HG03520 (cell line): ENCODE results near the gene PDE6A.

Experiments used
- ATAC-seq: cut with Tn5 transposase; IDR thresholded peaks from one replicate; pipeline ENCODE4 v1.9.1; 2021; ENCODE audit warnings: mild to moderate bottlenecking, moderate library complexity; ENCODE audit not compliant: unreplicated experiment

The PDE6A gene

DNA sequence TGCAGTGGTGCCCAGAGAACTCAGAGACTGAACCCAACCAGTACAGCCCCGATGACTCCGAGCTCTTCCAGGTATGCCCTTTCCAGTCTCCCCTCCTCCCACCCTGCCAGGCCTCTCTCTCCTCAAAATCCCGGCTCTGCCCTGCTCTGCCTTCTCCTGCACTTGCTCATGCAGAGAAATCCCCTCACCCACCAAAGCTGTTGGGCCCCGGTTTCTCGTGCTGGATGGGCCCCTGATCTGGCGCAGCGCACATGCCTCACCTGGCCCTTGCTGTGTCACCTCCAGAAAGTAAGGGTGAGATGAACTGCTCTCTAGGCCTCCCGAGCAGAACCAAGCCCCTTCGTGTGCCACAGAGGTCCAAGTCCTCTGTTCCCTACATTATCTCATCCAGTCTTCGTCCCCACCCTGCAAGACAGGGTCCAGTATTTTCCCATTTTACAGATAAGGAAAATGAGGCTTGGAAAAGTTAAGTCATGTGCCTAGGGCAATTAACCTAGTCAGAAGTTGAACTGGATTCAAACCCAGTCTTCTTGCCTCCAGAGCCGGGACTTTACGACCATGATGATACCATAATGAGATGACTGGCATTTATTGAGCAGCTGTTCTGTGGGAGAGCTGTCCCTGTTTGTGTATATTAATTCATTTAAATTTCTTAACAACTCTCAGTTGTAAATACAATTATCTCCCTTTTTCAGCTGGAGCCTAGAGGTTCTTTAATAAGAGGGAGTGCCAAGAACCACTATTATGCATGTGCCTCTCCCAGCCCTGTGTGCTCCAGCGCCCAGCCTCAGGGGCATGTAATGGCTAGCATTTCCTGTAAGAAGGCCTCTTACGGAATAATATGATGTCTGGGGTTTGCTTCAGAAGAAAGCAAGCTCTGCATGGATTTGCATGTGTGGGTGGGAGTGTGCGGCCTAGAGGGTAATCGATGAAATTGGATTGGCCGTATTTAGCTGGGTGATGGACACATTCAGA, 123.8 kb downstream of the PDE6A start:
- no peak for ATAC-seq

- ATAC-seq = no peak
Measured at GRCh38 chr5:149820012-149820411, 124.6 kb downstream of the PDE6A start.

- no peak for ATAC-seq
Measured at GRCh38 chr5:149818116-149818515, 126.5 kb downstream of the PDE6A start.

DNA sequence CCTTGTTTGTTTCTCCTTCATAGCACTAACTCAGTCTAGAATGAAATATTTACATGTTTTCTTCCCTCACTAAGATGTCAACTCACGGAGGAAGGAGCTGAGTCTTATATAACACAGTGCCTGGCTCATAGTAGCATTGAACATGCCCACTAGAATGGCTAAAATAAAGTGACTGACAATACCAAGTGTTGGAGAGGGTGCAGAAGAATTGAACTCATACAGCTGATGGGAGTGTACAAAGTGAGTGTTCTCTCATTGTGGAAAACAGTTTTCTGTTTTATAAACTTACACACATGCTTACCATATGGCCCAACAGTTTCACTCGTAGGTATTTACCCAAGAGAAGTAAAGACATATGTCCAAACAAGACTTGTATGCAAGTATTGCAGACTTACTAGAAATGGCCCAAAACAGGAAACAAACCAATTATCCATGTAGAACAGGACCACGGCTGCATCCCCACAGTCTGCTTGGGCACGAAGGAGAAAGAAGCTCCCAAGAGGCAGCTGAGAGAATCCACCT, 127.0 kb downstream of the PDE6A start:
- ATAC-seq = no peak

- ATAC-seq = no peak
Measured at GRCh38 chr5:149816661-149817060, 127.9 kb downstream of the PDE6A start.

GRCh38 chr5:149811453-149811852, 133.1 kb downstream of the PDE6A start:
- ATAC-seq = no peak

GRCh38 chr5:149810856-149811255, 133.7 kb downstream of the PDE6A start:
- ATAC-seq = no peak

GRCh38 chr5:149809931-149810691, 134.5 kb downstream of the PDE6A start:
- ATAC-seq = no peak

DNA sequence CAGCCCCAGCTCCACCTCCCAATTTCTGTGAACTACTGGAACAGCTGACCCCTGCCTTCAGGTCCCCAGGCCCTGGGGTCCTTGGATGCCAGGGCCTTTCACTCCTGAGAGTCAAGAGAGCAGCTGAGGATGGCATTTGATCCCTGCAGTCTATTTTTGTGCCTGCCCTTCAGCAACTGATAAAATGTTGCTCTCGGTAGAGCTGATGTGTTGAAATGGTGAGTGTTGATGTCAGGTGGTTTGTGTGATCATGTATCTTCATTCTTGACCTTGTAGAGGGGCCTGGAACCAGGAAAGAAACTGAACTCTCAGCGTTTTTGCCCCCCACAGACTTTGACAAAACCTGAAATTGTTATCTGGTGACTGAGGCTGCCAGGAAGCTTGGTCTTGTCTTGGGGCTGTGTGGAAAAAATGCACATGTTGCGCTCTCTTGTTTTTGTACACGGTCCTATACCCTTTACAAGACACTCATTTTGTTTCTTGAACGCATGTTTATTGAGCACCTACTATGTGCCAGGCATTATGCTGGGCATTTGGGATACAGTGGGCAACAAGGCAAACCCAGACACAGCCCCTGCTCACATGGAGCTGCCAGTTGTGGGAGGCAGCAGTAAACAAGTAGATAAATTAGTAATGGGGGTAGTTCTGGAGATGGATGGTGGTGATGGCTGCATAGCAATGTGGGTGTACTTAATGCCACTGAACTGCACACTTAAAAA, 136.2 kb downstream of the PDE6A start:
- ATAC-seq = no peak
